GM12878 (cell line): Measurements from ENCODE around the gene SLC35A5. TPM values are rescaled to one million over a fixed set of nuclear protein-coding genes. Genes with fewer than 3 reads are reported as not detected.
A peak's percentile ranks its signal among the peaks of the same experiment; 100 is the strongest.

ENCODE experiments used
- CHD2 ChIP-seq: IDR thresholded peaks from 2 replicates; pipeline ENCODE4 v1.6.1; 2011; ENCODE audit warnings: low read depth, low read length, improper control_type of control experiment, borderline replicate concordance
- CREB1 ChIP-seq: IDR thresholded peaks from 2 replicates; pipeline ENCODE4 v1.6.1; 2012; ENCODE audit warnings: low read depth, mild to moderate bottlenecking, inconsistent platforms
- CTCF ChIP-seq, 3 experiments: IDR thresholded peaks in 2 of 3; conservative IDR thresholded peaks in 1 of 3; 2 replicates each; pipeline ENCODE4 v1.5.1; 2011; ENCODE audit warnings: low read depth in 3 of 3, low read length in 3 of 3, mild to moderate bottlenecking in 3 of 3, control low read depth in 2 of 3, moderate library complexity in 2 of 3, inconsistent platforms in 1 of 3, mixed read lengths in 1 of 3; ENCODE audit not compliant: control insufficient read depth in 2 of 3, insufficient read depth in 1 of 3; ENCODE audit errors: extremely low read depth in 1 of 3
- EED ChIP-seq: sonication (generic); IDR thresholded peaks from 2 replicates; pipeline ENCODE4 v1.6.1; 2016; ENCODE audit warnings: antibody characterized with exemption, low read depth
- EP300 ChIP-seq, 2 experiments: fragments of 150-350 bp in 1 of 2; IDR thresholded peaks; 2 replicates each; pipeline ENCODE4 v1.6.1; 2011 to 2012; ENCODE audit warnings: low read depth in 2 of 2, low read length in 2 of 2, borderline replicate concordance in 1 of 2, improper control_type of control experiment in 1 of 2, inconsistent platforms in 1 of 2; ENCODE audit not compliant: control insufficient read depth in 1 of 2
- IRF4 ChIP-seq: IDR thresholded peaks from 2 replicates; pipeline ENCODE4 v1.6.1; 2011; ENCODE audit warnings: low read depth, low read length
- MEF2A ChIP-seq: IDR thresholded peaks from 2 replicates; pipeline ENCODE4 v1.6.1; 2011; ENCODE audit warnings: low read depth, mild to moderate bottlenecking, low read length, moderate library complexity; ENCODE audit not compliant: insufficient read depth
- RELA ChIP-seq: fragments of 450-650 bp; IDR thresholded peaks from 2 replicates; pipeline ENCODE4 v1.8.0; 2014; ENCODE audit warnings: borderline replicate concordance; ENCODE audit not compliant: partially characterized antibody
- SP1 ChIP-seq: IDR thresholded peaks from one replicate; pipeline ENCODE4 v1.6.1; 2011; ENCODE audit warnings: low read depth, low read length
- STAT1 ChIP-seq: fragments of 450-650 bp; conservative IDR thresholded peaks from 2 replicates; pipeline ENCODE4 v1.6.1; 2014; ENCODE audit warnings: antibody characterized with exemption, mild to moderate bottlenecking
- SUPT20H ChIP-seq: IDR thresholded peaks from 2 replicates; pipeline ENCODE4 v1.6.1; 2011; ENCODE audit warnings: low read depth, mild to moderate bottlenecking, low read length, moderate library complexity, borderline replicate concordance; ENCODE audit not compliant: control insufficient read depth
- SUZ12 ChIP-seq: fragments of 200-600 bp; sonication (generic); IDR thresholded peaks from one replicate; pipeline ENCODE4 v1.6.1; 2018; ENCODE audit warnings: antibody characterized with exemption, mild to moderate bottlenecking; ENCODE audit not compliant: unreplicated experiment
- TCF7 ChIP-seq: IDR thresholded peaks from 2 replicates; pipeline ENCODE4 v1.6.1; 2014; ENCODE audit warnings: antibody characterized with exemption, borderline replicate concordance
- ZNF24 ChIP-seq: fragments of 450-650 bp; IDR thresholded peaks from 2 replicates; pipeline ENCODE4 v1.6.1; 2017; ENCODE audit warnings: antibody characterized with exemption, mild to moderate bottlenecking
- polyA plus RNA-seq, 11 experiments: library from polyadenylated mRNA; depleted of rRNA in 4 of 11; unstranded in 6 of 11; stranded (reverse) in 5 of 11; fragments of >200 nt; fragmentation: Nextera tagmentation in 4 of 11; fragmentation: Illumina TruSeq in 1 of 11; extraction: Ambion mirVana in 4 of 11; extraction: Trizol in 1 of 11; gene quantifications; 1 replicate in 1 of 11; 2 replicates in 10 of 11; pipeline versions ENCODE4 v1.2.1 to v1.2.3, GENCODE V29; 2011 to 2016; ENCODE audit warnings: inconsistent platforms in 2 of 11, missing spikeins in 2 of 11, low read depth in 1 of 11
- total RNA-seq, 4 experiments: library from RNA; depleted of rRNA in 3 of 4; stranded (reverse); fragments of >200 nt in 3 of 4; fragmentation: Illumina TruSeq in 1 of 4; extraction: Trizol in 1 of 4; gene quantifications; 2 replicates each; pipeline versions ENCODE4 v1.2.1 to v1.2.3, GENCODE V29; 2013 to 2021
- TF ChIP-seq, protein P1 (sequence below): IDR thresholded peaks from 2 replicates; pipeline ENCODE4 v1.6.1; 2012; ENCODE audit warnings: mild to moderate bottlenecking, low read depth, low read length
- TF ChIP-seq, protein P2 (sequence below): fragments of 450-650 bp; IDR thresholded peaks from 2 replicates; pipeline ENCODE4 v1.6.1; 2017; ENCODE audit warnings: mild to moderate bottlenecking, moderate library complexity
- TF ChIP-seq, protein P3 (sequence below): fragments of 450-650 bp; conservative IDR thresholded peaks from 2 replicates; pipeline ENCODE4 v1.6.1; 2017; ENCODE audit warnings: mild to moderate bottlenecking, moderate library complexity

SLC35A5 gene
- total and polyA plus RNA-seq, 10 of the 15 experiments (the other 5 are each of a cell fraction or from before 2014, with no cell fraction given): 10.9 to 38.1 (median 16.0) TPM

GRCh38 chr3:112539825-112540650 lies 21.8 kb upstream of the SLC35A5 start (continued):
- no peak for TF ChIP-seq MEF2A
- TF ChIP-seq CTCF (IDR thresholded peaks at IDR 0.05 in 2 of 3, conservative IDR thresholded peaks at IDR 0.05 in 1 of 3; ENCODE audit: control insufficient read depth in 2 of 3, extremely low read depth in 1 of 3, insufficient read depth in 1 of 3, low read depth in 3 of 3, low read length in 3 of 3): no peak
- TF ChIP-seq CREB1: peak; percentile 77
- no peak for TF ChIP-seq SP1
- no peak for TF ChIP-seq CHD2
- no peak for TF ChIP-seq SUPT20H
- no peak for TF ChIP-seq EP300 (IDR thresholded peaks at IDR 0.05; ENCODE audit: borderline replicate concordance in 1 of 2, control insufficient read depth in 1 of 2, low read depth in 2 of 2, low read length in 2 of 2)
- TF ChIP-seq EED: 0 out of 2 replicates have a peak, but pooled peaks have one; percentile 22
- TF ChIP-seq, protein P1, sequence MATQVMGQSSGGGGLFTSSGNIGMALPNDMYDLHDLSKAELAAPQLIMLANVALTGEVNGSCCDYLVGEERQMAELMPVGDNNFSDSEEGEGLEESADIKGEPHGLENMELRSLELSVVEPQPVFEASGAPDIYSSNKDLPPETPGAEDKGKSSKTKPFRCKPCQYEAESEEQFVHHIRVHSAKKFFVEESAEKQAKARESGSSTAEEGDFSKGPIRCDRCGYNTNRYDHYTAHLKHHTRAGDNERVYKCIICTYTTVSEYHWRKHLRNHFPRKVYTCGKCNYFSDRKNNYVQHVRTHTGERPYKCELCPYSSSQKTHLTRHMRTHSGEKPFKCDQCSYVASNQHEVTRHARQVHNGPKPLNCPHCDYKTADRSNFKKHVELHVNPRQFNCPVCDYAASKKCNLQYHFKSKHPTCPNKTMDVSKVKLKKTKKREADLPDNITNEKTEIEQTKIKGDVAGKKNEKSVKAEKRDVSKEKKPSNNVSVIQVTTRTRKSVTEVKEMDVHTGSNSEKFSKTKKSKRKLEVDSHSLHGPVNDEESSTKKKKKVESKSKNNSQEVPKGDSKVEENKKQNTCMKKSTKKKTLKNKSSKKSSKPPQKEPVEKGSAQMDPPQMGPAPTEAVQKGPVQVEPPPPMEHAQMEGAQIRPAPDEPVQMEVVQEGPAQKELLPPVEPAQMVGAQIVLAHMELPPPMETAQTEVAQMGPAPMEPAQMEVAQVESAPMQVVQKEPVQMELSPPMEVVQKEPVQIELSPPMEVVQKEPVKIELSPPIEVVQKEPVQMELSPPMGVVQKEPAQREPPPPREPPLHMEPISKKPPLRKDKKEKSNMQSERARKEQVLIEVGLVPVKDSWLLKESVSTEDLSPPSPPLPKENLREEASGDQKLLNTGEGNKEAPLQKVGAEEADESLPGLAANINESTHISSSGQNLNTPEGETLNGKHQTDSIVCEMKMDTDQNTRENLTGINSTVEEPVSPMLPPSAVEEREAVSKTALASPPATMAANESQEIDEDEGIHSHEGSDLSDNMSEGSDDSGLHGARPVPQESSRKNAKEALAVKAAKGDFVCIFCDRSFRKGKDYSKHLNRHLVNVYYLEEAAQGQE: no peak
- no peak for TF ChIP-seq ZNF24
- TF ChIP-seq, protein P2, sequence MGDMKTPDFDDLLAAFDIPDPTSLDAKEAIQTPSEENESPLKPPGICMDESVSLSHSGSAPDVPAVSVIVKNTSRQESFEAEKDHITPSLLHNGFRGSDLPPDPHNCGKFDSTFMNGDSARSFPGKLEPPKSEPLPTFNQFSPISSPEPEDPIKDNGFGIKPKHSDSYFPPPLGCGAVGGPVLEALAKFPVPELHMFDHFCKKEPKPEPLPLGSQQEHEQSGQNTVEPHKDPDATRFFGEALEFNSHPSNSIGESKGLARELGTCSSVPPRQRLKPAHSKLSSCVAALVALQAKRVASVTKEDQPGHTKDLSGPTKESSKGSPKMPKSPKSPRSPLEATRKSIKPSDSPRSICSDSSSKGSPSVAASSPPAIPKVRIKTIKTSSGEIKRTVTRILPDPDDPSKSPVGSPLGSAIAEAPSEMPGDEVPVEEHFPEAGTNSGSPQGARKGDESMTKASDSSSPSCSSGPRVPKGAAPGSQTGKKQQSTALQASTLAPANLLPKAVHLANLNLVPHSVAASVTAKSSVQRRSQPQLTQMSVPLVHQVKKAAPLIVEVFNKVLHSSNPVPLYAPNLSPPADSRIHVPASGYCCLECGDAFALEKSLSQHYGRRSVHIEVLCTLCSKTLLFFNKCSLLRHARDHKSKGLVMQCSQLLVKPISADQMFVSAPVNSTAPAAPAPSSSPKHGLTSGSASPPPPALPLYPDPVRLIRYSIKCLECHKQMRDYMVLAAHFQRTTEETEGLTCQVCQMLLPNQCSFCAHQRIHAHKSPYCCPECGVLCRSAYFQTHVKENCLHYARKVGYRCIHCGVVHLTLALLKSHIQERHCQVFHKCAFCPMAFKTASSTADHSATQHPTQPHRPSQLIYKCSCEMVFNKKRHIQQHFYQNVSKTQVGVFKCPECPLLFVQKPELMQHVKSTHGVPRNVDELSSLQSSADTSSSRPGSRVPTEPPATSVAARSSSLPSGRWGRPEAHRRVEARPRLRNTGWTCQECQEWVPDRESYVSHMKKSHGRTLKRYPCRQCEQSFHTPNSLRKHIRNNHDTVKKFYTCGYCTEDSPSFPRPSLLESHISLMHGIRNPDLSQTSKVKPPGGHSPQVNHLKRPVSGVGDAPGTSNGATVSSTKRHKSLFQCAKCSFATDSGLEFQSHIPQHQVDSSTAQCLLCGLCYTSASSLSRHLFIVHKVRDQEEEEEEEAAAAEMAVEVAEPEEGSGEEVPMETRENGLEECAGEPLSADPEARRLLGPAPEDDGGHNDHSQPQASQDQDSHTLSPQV: no peak
- TF ChIP-seq RELA: no peak
- TF ChIP-seq STAT1: no peak
- no peak for TF ChIP-seq IRF4
- TF ChIP-seq, protein P3, sequence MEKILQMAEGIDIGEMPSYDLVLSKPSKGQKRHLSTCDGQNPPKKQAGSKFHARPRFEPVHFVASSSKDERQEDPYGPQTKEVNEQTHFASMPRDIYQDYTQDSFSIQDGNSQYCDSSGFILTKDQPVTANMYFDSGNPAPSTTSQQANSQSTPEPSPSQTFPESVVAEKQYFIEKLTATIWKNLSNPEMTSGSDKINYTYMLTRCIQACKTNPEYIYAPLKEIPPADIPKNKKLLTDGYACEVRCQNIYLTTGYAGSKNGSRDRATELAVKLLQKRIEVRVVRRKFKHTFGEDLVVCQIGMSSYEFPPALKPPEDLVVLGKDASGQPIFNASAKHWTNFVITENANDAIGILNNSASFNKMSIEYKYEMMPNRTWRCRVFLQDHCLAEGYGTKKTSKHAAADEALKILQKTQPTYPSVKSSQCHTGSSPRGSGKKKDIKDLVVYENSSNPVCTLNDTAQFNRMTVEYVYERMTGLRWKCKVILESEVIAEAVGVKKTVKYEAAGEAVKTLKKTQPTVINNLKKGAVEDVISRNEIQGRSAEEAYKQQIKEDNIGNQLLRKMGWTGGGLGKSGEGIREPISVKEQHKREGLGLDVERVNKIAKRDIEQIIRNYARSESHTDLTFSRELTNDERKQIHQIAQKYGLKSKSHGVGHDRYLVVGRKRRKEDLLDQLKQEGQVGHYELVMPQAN: no peak
- no peak for TF ChIP-seq SUZ12
- TF ChIP-seq TCF7: no peak
